Measurements from ENCODE around the gene KCNV2.

KCNV2 gene

GRCh38 chr9:2758162-2758897 lies 41.0 kb downstream of the KCNV2 start:
- no peak for DNase-seq (ENCODE audit: extremely low read depth in 1 of 2, low read depth in 1 of 2)

DNA sequence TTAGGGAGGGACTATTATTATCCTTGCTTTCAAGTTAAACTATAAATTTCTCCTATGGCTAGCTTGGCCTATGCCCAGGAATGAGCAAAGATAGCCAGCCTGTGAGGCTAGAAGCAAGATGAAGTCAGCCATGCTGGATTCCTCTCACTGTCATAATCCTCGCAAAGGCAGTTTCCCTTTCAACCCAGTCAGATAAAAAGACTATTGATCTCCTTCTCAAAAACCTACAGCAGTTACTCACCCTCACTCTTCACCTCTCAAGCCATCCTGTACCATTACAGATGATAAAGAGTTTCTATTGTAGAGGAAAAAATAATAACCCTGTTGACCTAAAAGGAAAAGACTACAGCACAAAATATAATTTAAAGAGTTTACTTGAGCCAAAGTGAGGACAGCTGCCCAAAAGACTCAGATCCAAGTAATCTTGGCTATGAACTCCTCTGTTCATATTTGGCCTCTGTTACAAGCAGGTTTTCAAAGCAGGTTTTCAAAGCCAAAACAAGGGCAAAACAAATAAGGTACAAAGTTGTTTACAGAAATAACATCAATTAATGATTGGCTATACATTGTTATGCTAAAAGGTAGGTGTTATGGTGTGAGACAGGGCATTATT lies 41.7 kb downstream of the KCNV2 start:
- no peak for DNase-seq (ENCODE audit: extremely low read depth in 1 of 2, low read depth in 1 of 2)

DNA sequence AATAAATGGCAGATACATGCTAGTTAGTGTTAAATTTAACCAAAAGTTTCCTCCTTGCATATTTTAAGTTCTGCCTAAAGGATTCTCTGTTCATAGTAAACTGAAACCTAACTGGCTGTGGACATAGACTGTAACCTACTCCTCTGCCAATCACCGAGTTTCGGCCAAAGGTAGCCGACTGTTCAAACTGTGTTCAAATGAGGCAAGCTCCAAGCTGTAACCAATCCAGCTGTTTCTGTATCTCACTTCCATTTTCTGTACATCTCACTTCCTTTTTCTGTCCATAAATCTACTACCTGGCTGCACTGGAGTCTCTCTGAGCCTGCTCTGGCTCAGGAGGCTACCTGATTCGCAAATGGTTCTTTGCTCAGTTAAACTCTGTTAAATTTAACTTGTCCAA lies 44.1 kb downstream of the KCNV2 start:
- no peak for DNase-seq (ENCODE audit: extremely low read depth in 1 of 2, low read depth in 1 of 2)

DNA sequence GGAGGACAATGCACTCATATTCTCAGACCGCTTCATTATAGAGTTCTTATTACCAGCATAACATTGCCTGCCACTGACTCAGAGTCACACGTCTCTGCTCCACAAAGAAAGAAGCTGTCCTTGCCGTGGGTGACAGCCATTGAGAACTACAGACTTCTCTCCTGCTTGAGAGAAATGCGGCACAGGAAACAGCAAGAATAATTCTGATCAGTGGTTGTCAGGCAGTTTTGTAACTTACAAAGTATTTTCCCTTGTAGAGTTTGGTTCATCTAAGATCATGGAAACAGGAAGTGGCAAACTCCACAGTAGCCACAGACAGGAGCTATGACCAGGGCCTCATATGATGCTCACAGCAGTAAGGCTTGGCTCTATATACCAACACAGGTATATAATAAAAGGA lies 47.0 kb downstream of the KCNV2 start:
- DNase-seq (ENCODE audit: extremely low read depth in 1 of 2, low read depth in 1 of 2) = no peak

- DNase-seq (ENCODE audit: extremely low read depth in 1 of 2, low read depth in 1 of 2) = no peak
Observed at GRCh38 chr9:2765250-2765880, 48.1 kb downstream of the KCNV2 start.

GRCh38 chr9:2767800-2768677 lies 50.7 kb downstream of the KCNV2 start:
- no peak for DNase-seq (ENCODE audit: extremely low read depth in 1 of 2, low read depth in 1 of 2)

- no peak for DNase-seq (ENCODE audit: extremely low read depth in 1 of 2, low read depth in 1 of 2)
Observed at GRCh38 chr9:2771087-2771486, 53.8 kb downstream of the KCNV2 start.

DNA sequence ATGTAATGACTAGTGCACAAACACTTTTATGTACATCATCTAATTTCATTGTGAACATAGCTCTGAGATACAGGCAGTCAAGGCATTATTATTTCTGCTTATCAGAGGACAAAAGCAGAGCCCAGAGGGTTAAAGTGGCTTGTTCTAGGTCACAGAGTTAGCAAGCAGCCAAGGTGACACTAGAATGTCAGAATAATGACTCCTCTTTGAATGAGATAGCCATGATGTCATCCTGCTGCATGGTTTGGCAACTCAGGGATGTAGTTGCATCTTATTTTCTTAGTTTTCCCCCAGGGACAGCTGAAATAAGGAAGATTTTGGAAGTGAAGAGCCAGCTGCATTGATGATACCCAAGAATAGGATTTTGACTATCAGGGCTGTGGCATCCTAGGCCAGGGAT lies 54.4 kb downstream of the KCNV2 start:
- no peak for DNase-seq (ENCODE audit: extremely low read depth in 1 of 2, low read depth in 1 of 2)

GRCh38 chr9:2777454-2777853 lies 60.1 kb downstream of the KCNV2 start:
- DNase-seq (ENCODE audit: extremely low read depth in 1 of 2, low read depth in 1 of 2) = no peak

- no peak for DNase-seq (ENCODE audit: extremely low read depth in 1 of 2, low read depth in 1 of 2)
Observed at GRCh38 chr9:2778816-2779215, 61.5 kb downstream of the KCNV2 start.

Data from activated CD8-positive, alpha-beta memory T cell treated with anti-CD3 and anti-CD28 coated beads for 1 hour (primary cell).